GM18858 (cell line): ENCODE results near the gene ZBTB46.

ENCODE experiments used
- ATAC-seq: cut with Tn5 transposase; IDR thresholded peaks from one replicate; pipeline ENCODE4 v1.9.1; 2021; ENCODE audit not compliant: unreplicated experiment

ZBTB46 gene

DNA sequence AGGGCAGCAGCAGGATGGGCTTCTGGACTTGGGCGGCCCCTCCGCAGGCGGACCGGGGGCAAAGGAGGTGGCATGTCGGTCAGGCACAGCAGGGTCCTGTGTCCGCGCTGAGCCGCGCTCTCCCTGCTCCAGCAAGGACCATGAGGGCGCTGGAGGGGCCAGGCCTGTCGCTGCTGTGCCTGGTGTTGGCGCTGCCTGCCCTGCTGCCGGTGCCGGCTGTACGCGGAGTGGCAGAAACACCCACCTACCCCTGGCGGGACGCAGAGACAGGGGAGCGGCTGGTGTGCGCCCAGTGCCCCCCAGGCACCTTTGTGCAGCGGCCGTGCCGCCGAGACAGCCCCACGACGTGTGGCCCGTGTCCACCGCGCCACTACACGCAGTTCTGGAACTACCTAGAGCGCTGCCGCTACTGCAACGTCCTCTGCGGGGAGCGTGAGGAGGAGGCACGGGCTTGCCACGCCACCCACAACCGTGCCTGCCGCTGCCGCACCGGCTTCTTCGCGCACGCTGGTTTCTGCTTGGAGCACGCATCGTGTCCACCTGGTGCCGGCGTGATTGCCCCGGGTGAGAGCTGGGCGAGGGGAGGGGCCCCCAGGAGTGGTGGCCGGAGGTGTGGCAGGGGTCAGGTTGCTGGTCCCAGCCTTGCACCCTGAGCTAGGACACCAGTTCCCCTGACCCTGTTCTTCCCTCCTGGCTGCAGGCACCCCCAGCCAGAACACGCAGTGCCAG lies 134.3 kb downstream of the ZBTB46 start, which contains the start of gene TNFRSF6B:
Gene TNFRSF6B (plus strand): TSS at position 25 of the 729 bp plus-strand sequence. CDS start 116 bp downstream, at position 141.
- ATAC-seq, result no peak

GRCh38 chr20:63696306-63696627 lies 134.8 kb downstream of the ZBTB46 start:
- ATAC-seq, result no peak

DNA sequence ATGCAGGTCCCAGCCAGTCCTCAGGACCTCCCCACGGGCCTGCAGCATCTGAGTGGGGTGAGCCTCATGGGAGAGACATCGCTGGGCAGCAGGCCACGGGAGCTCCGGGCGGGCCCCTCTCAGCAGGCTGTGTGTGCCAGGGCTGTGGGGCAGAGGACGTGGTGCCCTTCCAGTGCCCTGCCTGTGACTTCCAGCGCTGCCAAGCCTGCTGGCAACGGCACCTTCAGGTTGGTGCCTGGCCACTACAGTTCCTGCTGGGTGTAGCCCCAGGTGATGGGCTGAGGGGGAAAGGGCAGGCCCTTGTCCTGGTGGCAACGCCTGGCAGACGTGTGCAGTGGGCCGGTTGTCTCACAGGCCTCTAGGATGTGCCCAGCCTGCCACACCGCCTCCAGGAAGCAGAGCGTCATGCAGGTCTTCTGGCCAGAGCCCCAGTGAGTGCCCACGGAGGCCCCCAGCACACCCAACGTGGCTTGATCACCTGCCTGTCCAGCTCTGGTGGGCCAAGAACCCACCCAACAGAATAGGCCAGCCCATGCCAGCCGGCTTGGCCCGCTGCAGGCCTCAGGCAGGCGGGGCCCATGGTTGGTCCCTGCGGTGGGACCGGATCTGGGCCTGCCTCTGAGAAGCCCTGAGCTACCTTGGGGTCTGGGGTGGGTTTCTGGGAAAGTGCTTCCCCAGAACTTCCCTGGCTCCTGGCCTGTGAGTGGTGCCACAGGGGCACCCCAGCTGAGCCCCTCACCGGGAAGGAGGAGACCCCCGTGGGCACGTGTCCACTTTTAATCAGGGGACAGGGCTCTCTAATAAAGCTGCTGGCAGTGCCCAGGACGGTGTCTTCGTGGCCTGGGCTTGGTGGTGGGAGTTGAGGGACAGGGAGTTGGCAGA lies 135.4 kb downstream of the ZBTB46 start:
- ATAC-seq, result no peak

DNA sequence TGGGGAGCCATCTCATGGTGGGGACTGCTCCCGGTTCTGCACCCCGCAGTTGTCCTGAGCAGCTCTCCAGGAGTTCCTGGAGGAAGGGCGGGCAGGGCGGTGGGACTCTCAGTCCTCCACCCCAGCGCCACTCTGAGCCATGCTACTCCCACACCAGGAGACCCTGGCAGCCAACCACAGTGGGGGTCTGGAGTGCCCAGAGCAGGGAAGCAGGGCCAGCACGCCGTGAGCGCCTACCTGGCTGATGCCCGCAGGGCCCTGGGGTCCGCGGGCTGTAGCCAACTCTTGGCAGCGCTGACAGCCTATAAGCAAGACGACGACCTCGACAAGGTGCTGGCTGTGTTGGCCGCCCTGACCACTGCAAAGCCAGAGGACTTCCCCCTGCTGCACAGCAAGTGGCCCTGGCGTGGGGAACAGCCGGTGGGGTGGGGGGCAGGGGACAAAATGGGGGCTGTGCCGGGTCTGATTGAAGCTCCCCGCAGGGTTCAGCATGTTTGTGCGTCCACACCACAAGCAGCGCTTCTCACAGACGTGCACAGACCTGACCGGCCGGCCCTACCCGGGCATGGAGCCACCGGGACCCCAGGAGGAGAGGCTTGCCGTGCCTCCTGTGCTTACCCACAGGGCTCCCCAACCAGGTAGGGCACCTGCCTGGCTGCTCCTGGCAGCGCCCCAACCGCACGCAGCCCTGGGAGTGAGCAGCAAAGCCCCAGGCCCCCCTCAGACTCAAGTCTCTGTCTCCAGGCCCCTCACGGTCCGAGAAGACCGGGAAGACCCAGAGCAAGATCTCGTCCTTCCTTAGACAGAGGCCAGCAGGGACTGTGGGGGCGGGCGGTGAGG lies 136.3 kb downstream of the ZBTB46 start:
- ATAC-seq, result no peak

- no peak for ATAC-seq
Measured at GRCh38 chr20:63693733-63694583, 137.1 kb downstream of the ZBTB46 start.
